ENCODE data around the gene TJAP1.

DNA sequence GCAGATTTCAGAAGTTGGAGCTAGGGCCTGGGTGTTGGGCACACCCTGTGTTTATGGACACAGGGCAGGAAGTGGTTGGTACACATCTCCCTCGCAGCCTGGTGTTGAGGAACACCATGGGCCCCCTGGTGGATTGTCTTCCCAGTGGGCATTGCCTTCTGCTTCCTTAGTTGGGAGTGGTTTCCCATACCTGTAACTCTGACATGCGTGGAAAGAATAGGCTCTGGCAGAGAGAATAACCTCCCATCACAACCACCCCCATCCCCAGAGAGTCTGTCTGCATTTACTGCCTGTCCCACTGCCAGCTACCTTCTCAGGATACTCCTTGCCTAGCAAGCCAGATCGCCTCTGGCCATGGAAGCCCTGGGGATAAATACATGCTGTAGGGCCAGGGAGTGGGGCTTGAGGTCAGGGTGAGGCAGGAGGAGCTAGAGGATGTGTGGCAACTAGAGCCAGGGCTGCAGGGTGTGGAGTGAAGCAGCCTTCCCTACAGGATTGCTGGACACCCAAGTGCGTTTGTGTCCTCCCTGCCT lies 18.1 kb downstream of the TJAP1 start:
- TF ChIP-seq CTCF (IDR thresholded peaks at IDR 0.05) (no peak), POLR2A (IDR thresholded peaks at IDR 0.05) (no peak)
